Measurements from ENCODE around the gene KLK12. TPM values are rescaled to one million over a fixed set of nuclear protein-coding genes. Genes with fewer than 3 reads are reported as not detected.

The KLK12 gene
- total RNA-seq, 4 donors from 2014 or later, result 1.4 to 4.7 TPM; not detected in 2

DNA sequence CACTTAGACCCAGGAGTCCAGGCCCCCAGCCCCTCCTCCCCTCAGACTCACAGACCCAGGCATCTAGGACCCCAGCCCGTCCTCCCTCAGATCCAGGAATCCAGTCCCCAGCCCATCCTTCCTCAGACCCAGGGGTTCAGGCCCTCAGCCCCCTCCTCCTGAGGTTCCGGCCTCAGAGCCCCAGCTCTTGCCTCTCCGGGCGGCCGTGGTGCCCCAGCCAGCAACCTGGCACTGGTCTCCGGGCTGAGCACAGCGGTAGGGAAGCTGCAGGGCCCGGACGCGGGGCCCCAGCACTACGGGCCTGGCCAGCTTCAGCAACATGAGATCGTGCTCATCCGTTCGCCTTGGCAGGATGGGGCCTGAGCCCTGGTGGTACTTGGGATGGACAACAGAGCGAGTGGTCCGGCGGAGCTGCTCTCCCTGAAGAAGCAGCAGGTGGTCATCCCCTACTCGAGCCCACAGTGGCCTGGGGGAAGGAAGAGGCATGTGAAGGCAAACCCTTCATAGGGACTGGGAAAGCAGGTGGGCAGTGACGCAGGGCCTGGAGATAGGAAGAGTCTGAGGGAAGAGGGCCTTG is 19.0 kb downstream of the KLK12 start:
- Histone ChIP-seq H3K4me1 (peaks cover 0 to 28% (median 0%) of the 10 kb centered on the region in 4 donors), H3K9me3 (no peaks in the 10 kb centered on the region), H3K27ac (no peak overlapping the region), H3K36me3 (no peaks in the 10 kb centered on the region), H3K4me3 (no peak overlapping the region), H3K27me3 (peaks cover 0 to 25% of the 10 kb centered on the region in 2 donors)
- DNase-seq, result no peak
- TF ChIP-seq, protein P1, sequence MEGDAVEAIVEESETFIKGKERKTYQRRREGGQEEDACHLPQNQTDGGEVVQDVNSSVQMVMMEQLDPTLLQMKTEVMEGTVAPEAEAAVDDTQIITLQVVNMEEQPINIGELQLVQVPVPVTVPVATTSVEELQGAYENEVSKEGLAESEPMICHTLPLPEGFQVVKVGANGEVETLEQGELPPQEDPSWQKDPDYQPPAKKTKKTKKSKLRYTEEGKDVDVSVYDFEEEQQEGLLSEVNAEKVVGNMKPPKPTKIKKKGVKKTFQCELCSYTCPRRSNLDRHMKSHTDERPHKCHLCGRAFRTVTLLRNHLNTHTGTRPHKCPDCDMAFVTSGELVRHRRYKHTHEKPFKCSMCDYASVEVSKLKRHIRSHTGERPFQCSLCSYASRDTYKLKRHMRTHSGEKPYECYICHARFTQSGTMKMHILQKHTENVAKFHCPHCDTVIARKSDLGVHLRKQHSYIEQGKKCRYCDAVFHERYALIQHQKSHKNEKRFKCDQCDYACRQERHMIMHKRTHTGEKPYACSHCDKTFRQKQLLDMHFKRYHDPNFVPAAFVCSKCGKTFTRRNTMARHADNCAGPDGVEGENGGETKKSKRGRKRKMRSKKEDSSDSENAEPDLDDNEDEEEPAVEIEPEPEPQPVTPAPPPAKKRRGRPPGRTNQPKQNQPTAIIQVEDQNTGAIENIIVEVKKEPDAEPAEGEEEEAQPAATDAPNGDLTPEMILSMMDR (IDR thresholded peaks at IDR 0.05), result no peak
- no peak for TF ChIP-seq POLR2A (IDR thresholded peaks at IDR 0.05)

DNA sequence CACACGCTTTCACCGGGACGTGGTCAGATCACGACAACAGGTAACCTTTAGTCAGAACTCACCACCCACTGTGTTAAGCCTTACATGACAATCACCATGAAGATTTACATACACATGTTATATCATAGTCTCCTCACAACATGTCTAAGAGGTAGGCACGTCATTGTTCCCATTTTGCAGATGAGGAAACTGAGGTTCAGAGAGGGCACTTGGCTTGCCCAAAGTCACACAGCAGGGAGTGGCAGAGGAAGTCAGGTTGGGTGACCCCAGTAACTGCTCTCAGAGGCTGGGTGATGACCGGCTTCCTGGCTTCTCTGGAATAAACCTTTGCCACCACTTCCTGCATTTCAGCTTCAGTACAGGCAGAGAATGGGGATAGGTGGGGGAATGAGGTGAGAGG is 20.6 kb downstream of the KLK12 start:
- H3K4me3 ChIP-seq, result no peak overlapping the region
- H3K4me1 ChIP-seq, result peaks cover 0 to 20% (median 0%) of the 10 kb centered on the region in 4 donors
- no peak for DNase-seq
- H3K27ac ChIP-seq, result no peak overlapping the region
- no peaks in the 10 kb centered on the region for H3K36me3 ChIP-seq
- TF ChIP-seq POLR2A (IDR thresholded peaks at IDR 0.05), result no peak
- TF ChIP-seq, protein P1 (IDR thresholded peaks at IDR 0.05), result no peak
- no peaks in the 10 kb centered on the region for H3K9me3 ChIP-seq
- H3K27me3 ChIP-seq, result peaks cover 0 to 20% of the 10 kb centered on the region in 2 donors

DNA sequence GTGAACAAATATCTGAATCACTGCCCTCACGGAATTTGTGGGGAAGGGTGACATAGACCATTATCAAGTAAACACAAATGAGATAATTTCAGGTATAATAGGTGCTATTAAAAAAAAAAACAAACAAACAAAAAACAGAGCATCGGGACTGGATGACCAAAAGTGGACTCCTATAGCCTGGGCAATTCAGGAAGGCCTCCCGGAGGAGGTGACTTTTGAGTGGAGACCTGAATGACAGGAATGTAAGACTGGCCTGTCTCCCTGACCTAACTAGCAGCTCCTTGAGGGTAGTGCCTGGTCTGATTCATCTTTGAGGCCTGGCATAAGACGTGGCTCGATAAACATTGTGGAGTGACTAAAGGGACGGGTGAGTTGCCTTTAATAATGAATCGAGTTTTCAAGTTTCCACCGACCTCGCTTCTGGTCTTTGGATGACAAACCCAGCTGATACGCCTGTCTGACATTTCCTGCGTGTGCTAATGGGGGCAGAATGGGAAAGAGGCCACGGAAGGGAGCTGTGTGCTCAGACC is 22.1 kb downstream of the KLK12 start:
- TF ChIP-seq POLR2A (IDR thresholded peaks at IDR 0.05), result no peak
- TF ChIP-seq, protein P1 (IDR thresholded peaks at IDR 0.05), result no peak
- H3K36me3 ChIP-seq, result no peaks in the 10 kb centered on the region
- H3K9me3 ChIP-seq, result no peaks in the 10 kb centered on the region
- H3K4me3 ChIP-seq, result no peak overlapping the region
- H3K27me3 ChIP-seq, result peaks cover 0 to 10% of the 10 kb centered on the region in 2 donors
- no peak overlapping the region for H3K27ac ChIP-seq
- peaks cover 0 to 10% (median 0%) of the 10 kb centered on the region in 4 donors for H3K4me1 ChIP-seq
- no peak for DNase-seq

GRCh38 chr19:51010066-51010795 is 24.6 kb downstream of the KLK12 start:
- Histone ChIP-seq H3K4me3 (no peak overlapping the region), H3K9me3 (no peaks in the 10 kb centered on the region), H3K4me1 (no peaks in the 10 kb centered on the region), H3K27me3 (no peaks in the 10 kb centered on the region), H3K27ac (no peak overlapping the region), H3K36me3 (no peaks in the 10 kb centered on the region)
- no peak for DNase-seq
- TF ChIP-seq, protein P1 (IDR thresholded peaks at IDR 0.05), result no peak
- no peak for TF ChIP-seq POLR2A (IDR thresholded peaks at IDR 0.05)

GRCh38 chr19:51009061-51009891 is 25.5 kb downstream of the KLK12 start:
- TF ChIP-seq POLR2A (IDR thresholded peaks at IDR 0.05), result no peak
- TF ChIP-seq, protein P1 (IDR thresholded peaks at IDR 0.05), result no peak
- no peak for DNase-seq
- no peaks in the 10 kb centered on the region for H3K9me3 ChIP-seq
- no peaks in the 10 kb centered on the region for H3K27me3 ChIP-seq
- no peak overlapping the region for H3K27ac ChIP-seq
- no peaks in the 10 kb centered on the region for H3K36me3 ChIP-seq
- H3K4me3 ChIP-seq, result no peak overlapping the region
- no peaks in the 10 kb centered on the region for H3K4me1 ChIP-seq
